ENCODE data around the gene GALNT6.

DNA sequence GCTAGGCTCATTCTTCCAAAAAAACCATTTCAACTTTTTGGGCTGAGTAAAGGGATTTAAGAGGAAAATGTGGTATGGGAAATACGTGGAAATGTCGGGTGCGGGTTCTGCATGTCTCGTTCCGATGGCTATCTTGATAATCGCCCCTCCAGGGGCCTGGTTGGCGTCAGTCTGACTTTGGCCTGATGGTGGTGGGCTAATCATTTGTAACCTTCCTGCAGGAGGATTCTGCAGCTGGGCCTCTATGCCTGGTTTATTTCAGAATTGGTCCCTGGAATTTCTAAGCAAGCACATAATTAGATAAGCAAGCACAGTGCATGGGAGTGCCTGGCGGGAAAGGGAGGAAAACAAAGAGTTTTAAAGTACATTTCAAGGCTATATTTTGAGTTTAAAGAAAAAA is 18.6 kb upstream of the GALNT6 start:
- TF ChIP-seq, protein P1, sequence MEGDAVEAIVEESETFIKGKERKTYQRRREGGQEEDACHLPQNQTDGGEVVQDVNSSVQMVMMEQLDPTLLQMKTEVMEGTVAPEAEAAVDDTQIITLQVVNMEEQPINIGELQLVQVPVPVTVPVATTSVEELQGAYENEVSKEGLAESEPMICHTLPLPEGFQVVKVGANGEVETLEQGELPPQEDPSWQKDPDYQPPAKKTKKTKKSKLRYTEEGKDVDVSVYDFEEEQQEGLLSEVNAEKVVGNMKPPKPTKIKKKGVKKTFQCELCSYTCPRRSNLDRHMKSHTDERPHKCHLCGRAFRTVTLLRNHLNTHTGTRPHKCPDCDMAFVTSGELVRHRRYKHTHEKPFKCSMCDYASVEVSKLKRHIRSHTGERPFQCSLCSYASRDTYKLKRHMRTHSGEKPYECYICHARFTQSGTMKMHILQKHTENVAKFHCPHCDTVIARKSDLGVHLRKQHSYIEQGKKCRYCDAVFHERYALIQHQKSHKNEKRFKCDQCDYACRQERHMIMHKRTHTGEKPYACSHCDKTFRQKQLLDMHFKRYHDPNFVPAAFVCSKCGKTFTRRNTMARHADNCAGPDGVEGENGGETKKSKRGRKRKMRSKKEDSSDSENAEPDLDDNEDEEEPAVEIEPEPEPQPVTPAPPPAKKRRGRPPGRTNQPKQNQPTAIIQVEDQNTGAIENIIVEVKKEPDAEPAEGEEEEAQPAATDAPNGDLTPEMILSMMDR (IDR thresholded peaks at IDR 0.05): no peak
- no peak for TF ChIP-seq POLR2A (IDR thresholded peaks at IDR 0.05)

Data from heart left ventricle (tissue), 13 donors.